ENCODE results near the gene VWA7. TPM values are rescaled to one million over a fixed set of nuclear protein-coding genes. Genes with fewer than 3 reads are reported as not detected.

Gene VWA7
- total RNA-seq, 8 experiments from 2014 or later, result 0.63 to 2.9 (median 1.4) TPM

- H3K27ac ChIP-seq, result no peak overlapping the region
- ATAC-seq (replicated peaks in 6 of 8), result no peak
- in situ Hi-C loops (cut with MboI; ENCODE audit: low pct_unique_long_range_greater_than_20kb in 2 of 9, low sequenced_read_pairs in 9 of 9, unreplicated experiment in 9 of 9), result no loop called here
These were observed 50.0 kb downstream of the VWA7 start for GRCh38 chr6:31727034-31727716.

DNA sequence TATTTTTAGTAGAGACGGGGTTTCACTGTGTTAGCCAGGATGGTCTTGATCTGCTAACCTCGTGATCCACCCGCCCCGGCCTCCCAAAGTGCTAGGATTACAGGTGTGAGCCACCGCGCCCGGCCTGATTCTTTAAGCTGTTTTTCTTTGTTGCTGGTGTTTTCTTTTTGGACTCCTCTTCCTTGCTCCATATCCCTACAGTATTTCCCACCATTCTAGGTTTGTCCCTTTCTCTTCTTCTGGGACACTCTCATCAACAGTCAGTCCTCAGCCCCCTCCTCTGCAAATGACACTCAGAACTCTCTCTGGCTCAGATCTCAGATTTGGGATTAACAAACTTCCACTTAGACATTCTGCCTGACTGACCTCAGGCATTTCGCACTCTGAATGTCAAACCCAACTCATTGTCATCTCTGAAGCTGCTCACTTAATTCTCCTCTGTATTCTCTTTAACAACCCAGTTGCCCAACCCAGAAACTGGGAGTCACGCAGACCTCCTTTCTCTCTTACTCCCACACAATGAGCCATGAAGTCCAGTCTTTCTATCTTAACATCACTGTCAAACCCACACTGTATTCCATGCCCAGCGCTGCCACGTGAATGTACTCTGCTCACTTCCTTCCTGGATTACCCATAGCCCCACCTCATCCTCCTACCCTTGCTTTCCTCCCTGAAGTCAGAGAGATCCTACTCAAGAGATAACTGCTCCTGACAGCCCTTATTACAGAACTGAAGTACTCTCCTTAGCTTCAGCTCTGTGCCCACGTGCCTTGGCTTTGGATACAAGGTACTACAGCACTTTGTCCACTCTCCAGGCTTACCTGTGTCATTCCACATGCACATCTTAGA, 51.4 kb downstream of the VWA7 start:
- no peak overlapping the region for H3K4me3 ChIP-seq

More at GRCh38 chr6:31727034-31727716, 50.0 kb downstream of the VWA7 start:
- Histone ChIP-seq H3K4me3 (no peak overlapping the region), H3K4me1 (replicated peaks in 1 of 2) (peaks cover 12% of the 10 kb centered on the region in 2 donors)
- 80 to 100% (median 90%) methylated on average over 2 to 3 of the region's 7 CpGs; no CpG with 5 or more reads in 5 of the 10 experiments for WGBS, 10 experiments

GRCh38 chr6:31723980-31724691, 53.0 kb downstream of the VWA7 start:
- H3K27ac ChIP-seq, result no peak overlapping the region
- 56 to 94% (median 83%) methylated on average over 1 to 13 of the region's 25 CpGs; no CpG with 5 or more reads in 5 of the 10 experiments for WGBS, 10 experiments
- H3K4me3 ChIP-seq, result no peak overlapping the region
- H3K4me1 ChIP-seq (replicated peaks in 1 of 2), result peaks cover 4 to 8% of the 10 kb centered on the region in 2 donors
- in situ Hi-C loops (cut with MboI; ENCODE audit: low pct_unique_long_range_greater_than_20kb in 2 of 9, low sequenced_read_pairs in 9 of 9, unreplicated experiment in 9 of 9), result no loop called here
- ATAC-seq (replicated peaks in 6 of 8), result peak in 5 of 8 experiments; percentile 13 to 27 (median 26)

More for the DNA sequence above, 51.4 kb downstream of the VWA7 start:
- Histone ChIP-seq H3K4me1 (replicated peaks in 1 of 2) (peaks cover 8 to 12% of the 10 kb centered on the region in 2 donors), H3K27ac (no peak overlapping the region)
- WGBS, 10 experiments, result 83 to 100% (median 93%) methylated on average over 1 to 11 of the region's 12 CpGs
- ATAC-seq (replicated peaks in 6 of 8), result no peak
- in situ Hi-C loops (cut with MboI; ENCODE audit: low pct_unique_long_range_greater_than_20kb in 2 of 9, low sequenced_read_pairs in 9 of 9, unreplicated experiment in 9 of 9), result no loop called here

GRCh38 chr6:31723245-31723979, 53.7 kb downstream of the VWA7 start, which contains the start of gene MPIG6B:
Gene MPIG6B, plus strand, starts transcription at chr6:31723373. Its CDS starts 11 bp downstream, at chr6:31723384.
- 50 to 96% (median 81%) methylated on average over 2 to 10 of the region's 46 CpGs; no CpG with 5 or more reads in 6 of the 10 experiments for WGBS, 10 experiments
- Histone ChIP-seq H3K27ac (no peak within 1 kb of the TSS), H3K4me3 (no peak within 1 kb of the TSS), H3K4me1 (replicated peaks in 1 of 2) (peaks cover 0 to 3% of the 10 kb centered on the region in 2 donors)
- in situ Hi-C loops (cut with MboI; ENCODE audit: low pct_unique_long_range_greater_than_20kb in 2 of 9, low sequenced_read_pairs in 9 of 9, unreplicated experiment in 9 of 9), result no loop called here
- peak in 5 of 8 experiments; percentile 5 to 26 (median 18) for ATAC-seq (replicated peaks in 6 of 8)

DNA sequence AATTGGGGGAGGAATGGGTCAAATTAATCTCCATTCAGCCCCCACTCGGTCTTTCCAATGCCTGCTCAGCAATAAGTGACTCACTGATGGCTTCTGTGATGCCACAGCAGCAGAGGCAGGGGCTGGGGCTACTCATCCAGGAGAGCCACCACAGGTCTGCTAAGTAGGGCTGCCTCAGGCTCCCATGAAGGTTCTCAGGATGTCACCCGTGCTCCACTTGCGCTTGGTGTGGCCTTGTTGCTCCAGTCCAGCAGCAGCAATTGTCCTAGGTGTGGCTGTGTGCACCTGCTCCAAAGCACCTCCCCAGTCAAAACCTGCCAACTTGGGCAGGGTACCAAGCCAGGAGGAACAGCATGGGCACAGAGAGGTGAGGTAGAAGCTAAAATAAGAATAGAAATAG, 55.0 kb downstream of the VWA7 start:
- in situ Hi-C loops (cut with MboI; ENCODE audit: low pct_unique_long_range_greater_than_20kb in 2 of 9, low sequenced_read_pairs in 9 of 9, unreplicated experiment in 9 of 9), result no loop called here
- WGBS, 10 experiments, result 40 to 100% (median 91%) methylated on average over 1 to 3 of the region's 3 CpGs; no CpG with 5 or more reads in 7 of the 10 experiments
- no peak for ATAC-seq (replicated peaks in 6 of 8)

GRCh38 chr6:31721351-31722020, 55.6 kb downstream of the VWA7 start, which contains the start of gene LY6G6C:
Gene LY6G6C, minus strand, starts transcription at chr6:31721746. Its CDS starts 67 bp downstream, at chr6:31721679.
- Histone ChIP-seq H3K27ac (no peak within 1 kb of the TSS), H3K4me3 (no peak within 1 kb of the TSS), H3K4me1 (replicated peaks in 1 of 2) (no peaks in the 10 kb centered on the region)
- in situ Hi-C loops (cut with MboI; ENCODE audit: low pct_unique_long_range_greater_than_20kb in 2 of 9, low sequenced_read_pairs in 9 of 9, unreplicated experiment in 9 of 9), result no loop called here
- ATAC-seq (replicated peaks in 6 of 8), result peak in 1 of 8 experiments; percentile 70
- 17 to 90% (median 40%) methylated on average over 1 to 2 of the region's 4 CpGs; no CpG with 5 or more reads in 5 of the 10 experiments for WGBS, 10 experiments

More for the DNA sequence above, 55.0 kb downstream of the VWA7 start:
- H3K27ac ChIP-seq, result no peak overlapping the region
- no peaks in the 10 kb centered on the region for H3K4me1 ChIP-seq (replicated peaks in 1 of 2)
- H3K4me3 ChIP-seq, result no peak overlapping the region

DNA sequence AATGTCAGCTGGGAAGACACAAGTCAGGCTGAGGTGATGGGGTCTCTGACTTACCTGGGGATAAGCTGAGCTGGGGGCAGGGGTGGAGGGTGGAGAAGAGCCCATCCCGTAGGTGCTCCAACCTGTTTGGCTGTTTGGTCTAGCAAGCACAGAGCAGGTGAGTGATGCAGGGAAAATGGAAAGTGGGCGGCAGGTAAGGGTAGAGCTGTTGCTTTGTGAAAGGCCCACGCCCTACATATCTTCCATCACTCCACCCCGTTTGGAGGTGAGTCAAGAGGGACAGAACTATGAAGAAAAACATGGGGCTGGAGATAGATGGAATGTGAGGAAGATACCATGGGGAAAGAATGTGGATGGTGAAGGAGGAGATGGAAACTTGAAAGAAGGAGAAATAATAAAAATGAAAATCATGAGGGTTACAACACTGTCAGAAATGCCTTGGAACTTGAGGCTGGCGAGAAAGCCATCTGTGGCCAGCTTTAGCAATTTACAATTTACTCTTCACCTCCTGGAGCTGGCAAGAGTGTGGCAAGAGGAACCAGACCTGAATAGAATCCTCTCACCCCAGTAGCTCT, 56.8 kb downstream of the VWA7 start:
- ATAC-seq (replicated peaks in 6 of 8), result no peak
- H3K27ac ChIP-seq, result no peak overlapping the region
- in situ Hi-C loops (cut with MboI; ENCODE audit: low pct_unique_long_range_greater_than_20kb in 2 of 9, low sequenced_read_pairs in 9 of 9, unreplicated experiment in 9 of 9), result no loop called here
- 5 to 83% (median 75%) methylated on average over 1 to 4 of the region's 5 CpGs; no CpG with 5 or more reads in 2 of the 10 experiments for WGBS, 10 experiments
- no peak overlapping the region for H3K4me3 ChIP-seq
- H3K4me1 ChIP-seq (replicated peaks in 1 of 2), result no peaks in the 10 kb centered on the region

DNA sequence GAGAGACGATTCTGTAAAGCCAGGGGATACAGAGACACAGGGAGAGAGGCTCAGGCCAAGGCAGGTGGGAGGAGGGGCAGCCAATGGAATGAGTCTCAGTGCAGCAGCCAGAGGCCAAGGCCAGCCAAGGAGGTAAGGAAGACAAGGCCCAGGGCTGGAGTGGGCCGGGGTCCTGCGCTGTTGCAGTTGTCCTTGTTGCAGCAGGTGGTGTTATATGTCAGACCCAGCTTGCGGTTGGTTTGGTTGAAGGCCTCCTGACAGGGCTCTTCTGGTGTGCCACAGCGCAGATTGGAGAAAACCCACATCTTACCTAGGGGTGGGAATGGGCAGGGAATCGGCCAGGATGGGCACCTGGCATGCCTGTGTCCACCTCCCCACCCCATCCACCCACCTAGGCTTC, 58.1 kb downstream of the VWA7 start:
- WGBS, 10 experiments, result 47 to 100% (median 66%) methylated on average over 1 to 4 of the region's 6 CpGs; no CpG with 5 or more reads in 2 of the 10 experiments
- Histone ChIP-seq H3K4me3 (no peak overlapping the region), H3K4me1 (replicated peaks in 1 of 2) (peaks cover 4 to 5% of the 10 kb centered on the region in 2 donors), H3K27ac (no peak overlapping the region)
- ATAC-seq (replicated peaks in 6 of 8), result no peak
- in situ Hi-C loops (cut with MboI; ENCODE audit: low pct_unique_long_range_greater_than_20kb in 2 of 9, low sequenced_read_pairs in 9 of 9, unreplicated experiment in 9 of 9), result no loop called here

GRCh38 chr6:31718265-31718664, 58.9 kb downstream of the VWA7 start:
- ATAC-seq (replicated peaks in 6 of 8), result no peak
- H3K4me1 ChIP-seq (replicated peaks in 1 of 2), result peaks cover 9 to 12% of the 10 kb centered on the region in 2 donors
- H3K27ac ChIP-seq, result no peak overlapping the region
- WGBS, 10 experiments, result 100% methylated on average over 1 of the region's 1 CpG; no CpG with 5 or more reads in 6 of the 10 experiments
- H3K4me3 ChIP-seq, result no peak overlapping the region
- in situ Hi-C loops (cut with MboI; ENCODE audit: low pct_unique_long_range_greater_than_20kb in 2 of 9, low sequenced_read_pairs in 9 of 9, unreplicated experiment in 9 of 9), result no loop called here

DNA sequence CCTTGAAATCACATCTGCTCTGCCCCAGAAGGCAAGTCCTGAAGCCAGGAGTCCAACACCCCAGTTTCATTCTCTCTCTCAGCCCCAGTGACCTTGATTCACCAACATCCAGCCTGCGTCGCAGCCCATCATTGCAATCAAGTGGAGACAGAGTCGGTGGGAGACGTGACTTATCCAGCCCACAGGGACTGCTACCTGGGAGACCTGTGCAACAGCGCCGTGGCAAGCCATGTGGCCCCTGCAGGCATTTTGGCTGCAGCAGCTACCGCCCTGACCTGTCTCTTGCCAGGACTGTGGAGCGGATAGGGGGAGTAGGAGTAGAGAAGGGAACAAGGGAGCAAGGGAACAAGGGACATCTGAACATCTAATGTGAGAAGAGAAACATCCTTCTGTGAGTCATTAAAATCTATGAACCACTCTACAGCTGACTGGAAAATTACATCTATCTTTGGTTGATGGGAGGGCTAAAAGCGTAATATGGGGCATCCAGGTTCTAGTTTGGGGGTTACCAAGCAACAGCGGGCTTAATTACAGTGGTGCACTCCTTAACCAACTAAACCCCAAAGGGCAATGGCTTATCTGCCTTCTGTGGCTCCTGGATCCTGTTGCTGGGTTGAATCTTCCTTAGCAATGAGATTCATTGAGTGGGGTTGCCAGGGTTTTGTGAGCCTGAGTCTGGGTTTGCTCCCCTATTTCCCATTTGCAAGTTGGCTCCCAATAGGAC, 59.5 kb downstream of the VWA7 start:
- ATAC-seq (replicated peaks in 6 of 8), result no peak
- Histone ChIP-seq H3K27ac (no peak overlapping the region), H3K4me3 (no peak overlapping the region), H3K4me1 (replicated peaks in 1 of 2) (peaks cover 9 to 12% of the 10 kb centered on the region in 2 donors)
- in situ Hi-C loops (cut with MboI; ENCODE audit: low pct_unique_long_range_greater_than_20kb in 2 of 9, low sequenced_read_pairs in 9 of 9, unreplicated experiment in 9 of 9), result no loop called here
- 60 to 100% (median 78%) methylated on average over 1 to 7 of the region's 10 CpGs; no CpG with 5 or more reads in 2 of the 10 experiments for WGBS, 10 experiments
